BE2C (cell line): Measurements from ENCODE around the gene TOB2.
"Not testable (repeated sequence)": the region's sequence is repeated elsewhere in the genome, so short reads cannot be mapped to it uniquely, and the experiment has no call there.

ENCODE experiments used
- DNase-seq: peaks from one replicate; pipeline ENCODE4 v3.0.0-alpha.2; 2020
- H3K27me3 ChIP-seq: fragments of 250-450 bp; sonication (Bioruptor Pico); 2 replicates; pipeline ENCODE4 v1.5.1; 2020; ENCODE audit warnings: mild to moderate bottlenecking
- H3K36me3 ChIP-seq: fragments of 250-450 bp; sonication (Bioruptor Pico); 2 replicates; pipeline ENCODE4 v1.5.1; 2020; ENCODE audit warnings: mild to moderate bottlenecking
- H3K4me1 ChIP-seq: fragments of 250-450 bp; sonication (Bioruptor Pico); 2 replicates; pipeline ENCODE4 v1.5.1; 2020
- H3K4me3 ChIP-seq: 2 replicates; pipeline ENCODE4 v1.5.1; 2011; ENCODE audit warnings: low read depth, low read length
- H3K9me3 ChIP-seq: fragments of 250-450 bp; sonication (Bioruptor Pico); 2 replicates; pipeline ENCODE4 v1.5.1; 2020
- CTCF ChIP-seq: IDR thresholded peaks from 2 replicates; pipeline ENCODE4 v1.5.1; 2012; ENCODE audit warnings: mild to moderate bottlenecking, low read depth, low read length

The TOB2 gene

GRCh38 chr22:41405588-41405987 lies 41.0 kb downstream of the TOB2 start:
- H3K4me1 ChIP-seq, result no peaks in the 10 kb centered on the region
- no peak for TF ChIP-seq CTCF
- no peaks in the 10 kb centered on the region for H3K27me3 ChIP-seq
- no peak for DNase-seq
- no peaks in the 10 kb centered on the region for H3K36me3 ChIP-seq
- H3K4me3 ChIP-seq, result no peak overlapping the region
- no peaks in the 10 kb centered on the region for H3K9me3 ChIP-seq

- peak; percentile 90 for DNase-seq
- no peaks in the 10 kb centered on the region for H3K27me3 ChIP-seq
- no peaks in the 10 kb centered on the region for H3K36me3 ChIP-seq
- no peak overlapping the region for H3K4me3 ChIP-seq
- no peaks in the 10 kb centered on the region for H3K9me3 ChIP-seq
- H3K4me1 ChIP-seq, result no peaks in the 10 kb centered on the region
- peak; percentile 98 for TF ChIP-seq CTCF
Measured at GRCh38 chr22:41403532-41404318, 42.9 kb downstream of the TOB2 start.

GRCh38 chr22:41402851-41403250 lies 43.8 kb downstream of the TOB2 start:
- H3K27me3 ChIP-seq, DNase-seq, H3K9me3 ChIP-seq, H3K4me3 ChIP-seq, H3K4me1 ChIP-seq, H3K36me3 ChIP-seq: not testable (repeated sequence)

- DNase-seq, result peak; percentile 70
- Histone ChIP-seq H3K4me3 (peak overlapping the region; percentile 5; the same call in 1 of the 2 replicates), H3K4me1 (no peaks in the 10 kb centered on the region), H3K27me3 (no peaks in the 10 kb centered on the region), H3K36me3 (peaks cover 1% of the 10 kb centered on the region), H3K9me3 (no peaks in the 10 kb centered on the region)
- no peak for TF ChIP-seq CTCF
Measured at GRCh38 chr22:41401781-41402648, 44.6 kb downstream of the TOB2 start.

- Histone ChIP-seq H3K4me3 (no peak overlapping the region), H3K4me1 (no peaks in the 10 kb centered on the region), H3K36me3 (peaks cover 26% of the 10 kb centered on the region), H3K27me3 (no peaks in the 10 kb centered on the region), H3K9me3 (no peaks in the 10 kb centered on the region)
- TF ChIP-seq CTCF, result no peak
- no peak for DNase-seq
Measured at GRCh38 chr22:41398921-41399320, 47.7 kb downstream of the TOB2 start.

GRCh38 chr22:41397143-41397811 lies 49.3 kb downstream of the TOB2 start:
- Histone ChIP-seq H3K4me3 (no peak overlapping the region), H3K4me1 (no peaks in the 10 kb centered on the region), H3K27me3 (no peaks in the 10 kb centered on the region), H3K9me3 (no peaks in the 10 kb centered on the region), H3K36me3 (peaks cover 26% of the 10 kb centered on the region)
- no peak for DNase-seq
- TF ChIP-seq CTCF, result no peak
